Activated T-cell treated with anti-CD3 and anti-CD28 coated beads for 24 hours (primary cell): Measurements from ENCODE around the gene KLRC3.
"Not testable (repeated sequence)": the region's sequence is repeated elsewhere in the genome, so short reads cannot be mapped to it uniquely, and the experiment has no call there.

Experiments used
- DNase-seq: peaks from one replicate; pipeline ENCODE4 v3.0.0-alpha.2; 2020; ENCODE audit warnings: low read depth

KLRC3 gene

DNA sequence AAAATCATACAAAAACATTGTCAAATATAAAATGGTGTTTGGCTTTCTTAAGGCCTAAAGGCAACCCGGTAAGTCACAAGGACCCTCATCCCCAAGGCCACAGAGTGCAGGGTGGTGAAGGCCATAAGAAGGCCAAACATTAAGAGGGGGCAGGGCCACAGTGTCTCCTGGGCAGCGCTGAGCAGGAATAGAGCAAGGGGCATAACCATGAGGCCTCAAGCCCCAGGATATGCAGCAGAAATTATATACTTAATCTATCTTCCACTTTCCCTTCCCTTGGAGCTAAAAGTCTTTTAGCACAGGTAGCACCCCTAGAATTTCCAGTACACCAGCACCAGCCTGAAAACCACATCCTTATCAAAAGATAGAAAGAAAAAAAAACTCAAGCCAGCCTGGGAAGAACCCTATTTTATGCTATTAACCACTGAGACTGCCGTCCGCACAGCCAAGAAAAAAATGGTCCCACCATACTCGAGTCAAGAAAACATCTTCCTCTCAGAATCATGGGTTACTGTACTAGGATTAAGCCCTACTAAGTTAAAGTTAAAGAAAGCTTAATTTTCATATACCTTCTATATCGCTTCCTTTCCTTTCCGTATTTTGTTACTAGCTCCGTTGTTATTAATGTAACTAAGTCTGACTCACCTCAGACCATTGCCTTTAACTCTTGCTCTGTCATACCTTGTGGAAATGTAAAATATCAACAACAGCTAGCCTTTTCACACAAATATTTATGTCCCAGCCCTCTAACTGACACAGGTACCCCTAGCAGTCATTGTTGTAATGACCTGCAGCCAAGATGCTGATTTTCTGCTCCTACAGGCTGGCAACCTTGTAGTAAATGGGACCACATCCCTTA lies 50.6 kb downstream of the KLRC3 start:
- no peak for DNase-seq

DNA sequence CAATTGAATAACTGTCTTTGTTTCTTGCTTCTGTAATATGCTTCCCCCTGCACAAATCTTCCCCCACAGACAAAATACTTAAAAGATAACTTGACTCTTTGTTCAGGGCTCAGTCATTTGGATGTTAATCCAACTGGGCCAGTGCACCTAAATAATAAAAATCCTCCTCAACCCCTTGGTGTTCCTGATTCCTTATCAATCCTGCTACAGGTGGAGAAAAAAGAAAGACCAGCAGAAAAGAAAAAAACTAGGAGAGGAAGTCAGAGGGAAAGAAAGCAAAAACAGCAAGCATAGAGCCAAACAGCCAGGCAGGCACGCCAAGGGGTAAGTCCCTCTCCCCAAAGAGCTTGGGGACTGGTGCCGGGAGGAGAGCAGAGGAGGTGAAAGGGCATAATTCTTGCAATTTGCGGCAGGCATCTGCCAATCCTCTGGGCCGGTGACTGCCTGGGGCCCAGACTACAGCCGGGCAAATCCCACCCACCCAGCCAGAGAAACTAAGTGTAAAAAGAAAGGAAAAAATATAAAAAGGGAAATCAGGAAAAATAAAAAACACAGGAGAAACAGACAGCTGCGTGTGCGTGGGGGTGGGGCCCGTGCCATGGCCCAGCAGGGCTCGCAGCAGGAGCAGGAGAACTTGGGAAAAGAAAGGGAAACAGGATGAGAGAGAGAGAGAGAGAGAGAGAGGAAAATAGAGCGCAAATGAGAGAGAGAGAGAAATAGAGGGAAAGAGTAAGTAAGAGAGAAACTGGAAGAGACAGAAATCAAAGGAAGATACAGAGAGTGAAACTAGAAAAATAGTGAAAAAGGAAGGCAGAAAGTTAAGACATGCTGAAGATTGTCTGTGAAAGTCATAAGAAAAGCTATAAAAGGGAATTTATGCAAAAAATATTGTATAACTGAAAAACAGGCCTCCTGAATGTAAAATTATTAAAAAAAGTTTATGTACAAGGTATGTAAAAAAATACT lies 51.9 kb downstream of the KLRC3 start:
- DNase-seq = no peak

DNA sequence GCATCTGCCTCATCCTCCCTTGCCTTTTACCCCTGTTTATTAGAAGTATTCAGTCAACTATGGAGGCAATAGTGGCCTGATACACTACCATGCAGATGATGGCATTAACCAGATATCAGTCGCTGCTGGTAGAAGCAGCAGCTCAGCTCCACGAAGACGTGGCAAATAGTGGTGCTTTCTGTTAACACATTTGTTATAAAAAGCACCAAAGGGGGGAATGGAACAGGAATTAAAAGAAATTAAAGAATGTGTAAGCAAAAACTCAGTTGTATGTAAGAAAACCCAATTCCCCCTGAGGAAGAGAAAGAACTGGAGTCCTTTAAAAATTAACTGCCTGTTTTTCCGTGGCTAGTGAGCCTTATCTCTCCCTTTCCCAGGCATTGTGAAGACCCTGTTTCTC lies 52.7 kb downstream of the KLRC3 start:
- not testable (repeated sequence) for DNase-seq

DNA sequence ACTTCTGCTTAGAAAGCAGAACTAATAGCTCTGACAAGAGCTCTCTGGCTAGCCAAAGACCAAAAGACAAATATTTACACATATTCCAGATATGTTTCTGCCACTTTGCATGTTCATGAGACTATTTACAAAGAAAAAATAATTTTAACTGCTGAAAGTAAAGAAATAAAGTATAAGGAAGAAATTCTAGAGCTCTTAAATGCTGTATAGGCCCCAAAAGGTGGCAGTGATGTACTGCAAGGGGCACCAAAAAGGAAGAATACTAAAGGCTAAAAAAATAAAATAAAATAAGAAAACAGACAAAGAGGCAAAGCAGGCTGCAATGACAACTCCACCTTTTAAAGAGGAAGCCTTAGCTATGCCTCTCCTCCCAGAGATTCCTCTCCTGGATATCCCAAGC lies 53.5 kb downstream of the KLRC3 start:
- DNase-seq = no peak

DNA sequence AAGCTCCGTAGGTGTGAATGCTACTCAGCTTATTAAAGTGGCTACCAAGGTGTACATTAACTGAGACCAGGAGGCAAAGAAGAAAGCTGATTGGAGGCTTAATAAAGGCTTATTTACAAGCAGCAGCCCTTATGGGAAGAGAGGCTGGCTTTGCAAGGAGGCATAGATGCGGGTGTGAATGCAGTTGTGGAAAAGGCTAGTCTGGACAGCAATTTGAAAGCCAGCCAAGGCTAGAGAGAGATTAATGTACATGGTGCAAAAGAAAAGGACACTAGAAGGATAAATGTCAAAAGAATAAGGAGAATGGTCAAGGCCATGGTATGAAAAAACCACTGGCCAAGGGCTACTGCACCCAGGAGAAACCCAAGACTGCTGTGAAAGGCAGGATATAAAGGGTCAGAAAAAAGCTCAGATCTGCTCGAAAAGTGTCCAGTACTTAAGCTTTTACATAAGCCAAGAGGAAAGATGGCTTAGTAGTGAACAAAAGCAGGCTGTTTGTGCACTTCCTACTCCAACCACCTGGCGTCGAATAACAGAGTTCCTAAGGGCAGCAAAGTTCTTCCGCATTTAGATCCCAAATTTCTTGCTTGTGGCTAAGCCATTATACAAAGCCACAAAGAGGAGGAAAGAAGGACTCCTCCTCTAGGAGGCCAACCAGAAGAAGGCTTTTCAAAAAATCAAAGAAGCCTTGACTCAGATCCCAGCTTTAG lies 54.5 kb downstream of the KLRC3 start:
- DNase-seq = no peak

DNA sequence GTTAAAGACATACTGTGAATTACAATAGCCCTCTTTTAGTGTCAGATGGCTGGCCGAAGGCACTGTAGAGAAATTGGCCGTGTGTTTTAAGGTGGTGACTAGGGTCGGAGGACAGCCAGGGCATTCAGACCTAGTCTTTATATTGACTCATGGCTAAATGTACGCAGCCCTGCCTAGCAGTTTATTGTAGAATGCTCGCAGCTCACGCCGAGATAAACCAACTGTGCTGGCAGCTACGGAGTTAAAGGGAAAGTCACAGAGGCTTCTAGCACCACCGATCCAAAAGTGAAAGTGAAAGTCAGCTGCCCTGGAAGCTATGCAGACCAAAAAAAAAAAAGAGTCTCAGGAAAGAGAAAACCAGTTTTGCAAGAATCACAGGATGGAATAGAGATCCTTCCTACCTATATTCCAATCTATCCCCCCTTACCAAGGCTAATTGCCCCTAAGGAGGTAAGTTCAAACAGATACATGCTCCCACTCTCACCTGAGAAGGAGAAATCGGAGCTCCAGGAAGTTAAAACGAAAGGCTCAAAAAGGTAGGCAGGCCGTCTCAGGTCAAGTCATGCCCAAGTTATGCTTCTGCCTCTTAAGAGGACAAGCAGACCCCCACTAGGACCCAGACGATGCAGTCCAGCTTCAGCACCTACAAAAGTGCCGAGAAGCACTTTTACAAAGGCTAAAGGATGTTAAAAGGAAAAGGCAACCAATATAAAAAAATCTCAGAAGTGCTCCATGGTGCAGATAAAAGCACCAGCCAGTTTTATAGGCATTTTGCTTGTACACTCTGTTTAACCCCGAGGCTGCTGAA lies 55.4 kb downstream of the KLRC3 start:
- peak; percentile 50 for DNase-seq

DNA sequence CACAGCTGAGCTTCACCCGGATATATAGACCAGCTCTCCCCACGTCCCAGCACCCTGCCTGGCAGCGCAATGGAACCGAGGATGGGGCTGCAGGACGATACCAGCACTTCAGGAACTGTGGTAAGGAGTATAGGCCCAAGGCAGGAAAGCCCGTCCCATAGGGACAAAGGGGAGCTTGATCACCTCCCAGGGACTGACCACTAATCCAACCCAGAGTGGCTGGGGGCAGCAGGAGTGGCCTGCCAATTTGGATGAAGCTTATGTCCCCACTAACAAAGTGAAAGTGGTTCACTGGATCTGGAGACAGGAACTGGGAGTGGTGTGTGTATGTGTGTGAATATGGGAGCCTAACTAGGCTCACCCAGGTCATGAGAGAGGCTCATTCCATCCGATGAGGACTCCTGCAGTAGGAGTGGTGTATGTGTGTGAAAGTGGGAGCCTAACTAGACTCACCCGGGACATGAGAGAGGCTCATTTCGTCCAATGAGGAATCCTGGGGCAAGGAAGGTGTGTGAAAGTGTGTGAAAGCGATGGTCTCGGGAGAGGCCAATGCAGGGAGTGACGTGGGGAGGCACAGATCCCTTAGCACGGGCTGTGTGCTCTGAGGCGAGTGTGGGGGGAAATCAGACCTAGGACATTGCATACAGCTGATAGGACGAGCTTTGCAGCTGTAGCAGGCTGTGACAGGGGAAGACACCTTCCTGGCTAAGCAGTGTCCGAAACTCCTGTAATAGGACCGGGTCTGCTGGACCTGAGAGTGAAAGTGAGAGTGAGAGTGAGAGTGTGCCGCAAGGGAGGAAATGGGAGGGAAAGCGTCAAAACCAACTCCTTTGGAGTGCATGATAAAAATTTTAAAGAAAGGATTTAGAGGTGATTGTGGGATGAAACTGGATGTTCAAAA lies 56.2 kb downstream of the KLRC3 start:
- no peak for DNase-seq

DNA sequence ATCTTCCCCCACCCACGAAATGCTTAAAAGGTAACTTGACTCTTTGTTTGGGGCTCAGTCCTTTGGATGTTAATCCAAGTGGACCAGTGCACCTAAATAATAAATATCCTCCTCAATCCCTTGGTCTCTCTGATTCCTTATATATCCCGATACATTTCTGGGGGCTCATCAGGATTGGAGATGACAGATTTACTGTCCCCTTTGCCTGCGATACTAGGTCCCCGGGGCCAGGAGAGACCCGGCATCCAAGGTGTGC lies 56.8 kb downstream of the KLRC3 start:
- no peak for DNase-seq

DNA sequence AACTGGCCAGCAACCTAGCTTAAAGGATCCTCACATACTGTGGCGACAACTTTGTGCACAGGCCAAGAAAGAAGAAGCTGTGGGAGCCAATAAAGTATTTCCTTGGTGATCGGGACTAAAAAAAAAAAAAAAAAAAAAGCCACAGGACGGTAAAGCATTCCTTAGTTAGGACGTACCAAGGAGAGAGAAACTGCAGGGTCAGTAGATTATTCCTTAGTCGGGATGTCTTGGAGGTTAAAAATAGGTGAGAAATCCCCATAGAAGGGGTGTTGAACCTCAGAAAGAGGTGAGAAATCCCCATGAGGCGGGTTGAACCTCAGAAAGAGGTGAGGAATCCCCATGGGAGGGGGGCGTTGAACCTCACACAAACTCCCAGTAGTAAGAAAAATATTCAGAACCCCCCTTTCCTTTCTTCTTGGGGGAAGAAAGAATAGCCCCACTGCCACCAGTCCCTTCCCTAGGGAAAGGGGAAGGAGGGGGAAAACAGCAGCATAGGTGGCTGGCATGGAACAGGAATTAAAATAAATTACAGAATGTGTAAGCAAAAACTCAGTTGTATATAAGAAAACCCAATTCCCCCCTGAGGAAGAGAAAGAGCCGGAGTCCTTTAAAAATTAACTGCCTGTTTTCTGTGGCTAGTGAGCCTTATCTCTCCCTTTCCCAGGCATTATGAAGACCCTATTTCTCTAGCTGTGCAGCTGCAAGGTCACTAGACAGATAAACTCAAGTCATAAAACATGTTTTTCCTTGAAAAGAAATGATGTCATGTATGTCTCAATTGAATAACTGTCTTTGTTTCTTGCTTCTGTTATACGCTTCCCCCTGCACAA lies 57.4 kb downstream of the KLRC3 start:
- no peak for DNase-seq

DNA sequence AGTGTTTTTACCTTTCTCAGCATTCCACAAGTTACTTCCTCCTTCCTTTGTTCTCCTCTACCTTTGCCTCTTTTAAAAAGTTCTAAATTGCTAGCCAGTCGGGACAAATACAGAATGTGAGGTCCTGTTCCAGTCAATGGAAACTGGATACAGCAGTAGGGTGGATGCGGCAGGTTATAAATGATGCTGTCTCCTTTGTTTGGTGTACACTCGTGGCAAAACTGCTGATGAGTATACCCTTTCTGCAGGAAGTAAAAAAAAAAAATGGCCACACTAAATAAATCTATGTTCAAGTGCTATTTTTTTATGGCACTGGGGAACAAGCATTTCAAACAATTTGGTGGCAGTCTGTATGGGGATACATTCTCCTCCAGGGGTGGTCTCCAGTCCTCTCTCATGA lies 58.1 kb downstream of the KLRC3 start:
- DNase-seq = no peak
